ENCODE measurements around the gene OSBPL8. TPM values are rescaled to one million over a fixed set of nuclear protein-coding genes. Genes with fewer than 3 reads are reported as not detected.

The OSBPL8 gene
- total RNA-seq, 4 donors from 2014 or later: 75.9 to 167 (median 108) TPM

DNA sequence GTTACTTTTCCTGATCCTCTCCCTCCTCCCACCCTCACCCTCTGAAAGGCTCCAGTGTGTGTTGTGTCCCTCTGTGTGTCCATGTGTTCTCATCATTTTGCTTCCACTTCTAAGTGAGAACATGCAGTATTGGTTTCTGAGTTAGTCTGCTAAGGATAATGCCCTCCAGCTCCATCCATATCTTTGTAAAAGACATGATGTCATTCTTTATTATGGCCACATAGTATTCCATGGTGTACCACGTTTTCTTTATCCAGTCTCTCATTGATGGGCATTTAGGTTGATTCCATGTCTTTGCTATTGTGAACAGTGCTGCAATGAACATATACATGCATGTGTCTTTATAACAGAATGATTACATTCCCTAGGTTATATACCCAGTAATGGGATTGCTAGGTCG lies 159.4 kb downstream of the OSBPL8 start:
- no peak for DNase-seq (ENCODE audit: low spot score in 2 of 2)
- intact Hi-C loops (cut with DNase I; ENCODE audit: low total_unique reads): no loop called here
- 95 to 96% methylated on average over 2 of the region's 2 CpGs for WGBS, 2 donors
- TF ChIP-seq CTCF (IDR thresholded peaks at IDR 0.05): no peak
- TF ChIP-seq POLR2A (IDR thresholded peaks at IDR 0.05): no peak
- H3K4me3 ChIP-seq (ENCODE audit: low read depth, poor library complexity, severe bottlenecking): no peak overlapping the region

- TF ChIP-seq CTCF (IDR thresholded peaks at IDR 0.05) (no peak), POLR2A (IDR thresholded peaks at IDR 0.05) (no peak)
- 78 to 89% methylated on average over 2 of the region's 2 CpGs for WGBS, 2 donors
- intact Hi-C loops (cut with DNase I; ENCODE audit: low total_unique reads): no loop called here
These were observed 160.5 kb downstream of the OSBPL8 start for GRCh38 chr12:76399040-76399439.

DNA sequence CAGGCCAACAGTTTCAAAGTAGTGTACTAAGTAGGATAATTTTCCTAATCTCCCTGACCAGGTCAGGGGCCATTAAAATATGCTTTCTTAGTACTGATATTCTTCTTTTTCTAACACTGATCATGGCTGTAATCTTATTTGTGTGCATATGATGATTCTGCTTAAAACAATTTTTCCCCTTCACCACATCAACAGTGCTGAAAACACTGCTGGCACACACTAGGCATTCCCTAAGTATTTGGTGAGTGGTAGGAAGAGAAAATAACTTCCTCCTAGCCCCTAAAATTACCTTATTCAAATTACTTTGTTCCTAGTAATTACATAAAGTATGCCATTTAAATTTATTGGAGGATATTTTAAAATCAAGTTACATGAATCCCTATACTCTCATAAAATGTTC lies 161.5 kb downstream of the OSBPL8 start:
- intact Hi-C loops (cut with DNase I; ENCODE audit: low total_unique reads): no loop called here
- TF ChIP-seq POLR2A (IDR thresholded peaks at IDR 0.05) (no peak), CTCF (IDR thresholded peaks at IDR 0.05) (no peak)
- no peak overlapping the region for H3K4me3 ChIP-seq (ENCODE audit: low read depth, poor library complexity, severe bottlenecking)
- no peak for DNase-seq (ENCODE audit: low spot score in 2 of 2)

More at GRCh38 chr12:76399040-76399439, 160.5 kb downstream of the OSBPL8 start:
- no peak for DNase-seq (ENCODE audit: low spot score in 2 of 2)
- no peak overlapping the region for H3K4me3 ChIP-seq (ENCODE audit: low read depth, poor library complexity, severe bottlenecking)

GRCh38 chr12:76391461-76391860 lies 168.1 kb downstream of the OSBPL8 start:
- no peak for TF ChIP-seq CTCF (IDR thresholded peaks at IDR 0.05)
- no peak for TF ChIP-seq POLR2A (IDR thresholded peaks at IDR 0.05)
- H3K4me3 ChIP-seq (ENCODE audit: low read depth, poor library complexity, severe bottlenecking): no peak overlapping the region
- 73 to 82% methylated on average over 1 of the region's 1 CpG for WGBS, 2 donors
- intact Hi-C loops (cut with DNase I; ENCODE audit: low total_unique reads): no loop called here
- DNase-seq (ENCODE audit: low spot score in 2 of 2): peak in 1 of 2 donors; percentile 65

DNA sequence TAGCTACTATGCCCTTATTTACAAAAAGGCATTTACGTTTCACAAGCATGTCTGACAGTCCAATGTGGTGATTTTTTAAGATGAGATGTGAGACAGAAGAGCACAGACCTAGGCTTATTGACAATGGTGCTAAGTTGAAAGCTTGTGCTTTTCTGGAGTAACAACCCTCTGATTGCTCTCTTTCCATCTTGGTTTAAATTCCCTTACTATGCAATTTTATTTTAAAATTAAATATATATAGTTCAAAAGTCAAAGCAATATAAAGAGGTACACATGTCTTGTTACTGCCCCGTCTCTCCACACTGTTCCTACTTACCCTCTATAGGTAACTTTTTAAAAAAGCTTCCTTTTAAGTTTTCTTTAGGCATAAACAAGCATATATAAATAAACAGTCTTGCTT lies 172.0 kb downstream of the OSBPL8 start:
- no peak overlapping the region for H3K4me3 ChIP-seq (ENCODE audit: low read depth, poor library complexity, severe bottlenecking)
- TF ChIP-seq POLR2A (IDR thresholded peaks at IDR 0.05) (no peak), CTCF (IDR thresholded peaks at IDR 0.05) (no peak)
- DNase-seq (ENCODE audit: low spot score in 2 of 2): no peak
- intact Hi-C loops (cut with DNase I; ENCODE audit: low total_unique reads): loop anchor here (10.0 kb wide), 1 partner anchor 177 kb away; no protein-coding TSS in a partner anchor
- 89 to 97% methylated on average over 2 of the region's 2 CpGs for WGBS, 2 donors

DNA sequence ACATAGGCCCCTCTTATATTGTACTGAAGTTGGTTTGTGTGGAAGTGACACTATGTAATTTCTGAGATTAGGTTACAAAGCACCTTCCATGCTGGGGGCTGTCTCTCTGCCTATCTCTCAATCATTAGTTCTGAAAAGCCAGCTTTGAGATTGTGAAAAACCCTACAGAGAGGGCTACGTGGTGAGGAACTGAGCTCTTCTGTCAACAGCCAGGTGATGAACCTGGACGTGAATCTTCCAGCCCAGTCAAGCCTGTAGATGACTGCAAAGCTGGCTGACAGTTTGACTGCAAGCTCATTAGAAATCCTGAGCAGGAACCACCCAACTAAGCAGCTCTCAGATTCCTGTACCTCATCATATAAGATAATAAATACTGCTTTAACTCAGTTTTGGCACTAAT lies 175.0 kb downstream of the OSBPL8 start:
- no peak for TF ChIP-seq POLR2A (IDR thresholded peaks at IDR 0.05)
- no peak for TF ChIP-seq CTCF (IDR thresholded peaks at IDR 0.05)
- DNase-seq (ENCODE audit: low spot score in 2 of 2): no peak
- 63 to 76% methylated on average over 2 of the region's 2 CpGs for WGBS, 2 donors
- intact Hi-C loops (cut with DNase I; ENCODE audit: low total_unique reads): loop anchor here (10.0 kb wide), 1 partner anchor 180 kb away; no protein-coding TSS in a partner anchor
- no peak overlapping the region for H3K4me3 ChIP-seq (ENCODE audit: low read depth, poor library complexity, severe bottlenecking)

Measured in lower leg skin (tissue), 4 donors.